HEK293 (cell line): ENCODE data around the gene SLC6A6.

Experiments
- CTCF ChIA-PET: fragments of 350-600 bp; formaldehyde crosslinking; extraction: SDS; loops from one replicate; lab custom pipeline; 2021; ENCODE audit warnings: antibody characterized with exemption; lab: Yijun Ruan, JAX
- POLR2A ChIA-PET: fragments of 300-600 bp; formaldehyde crosslinking; extraction: SDS; loops from one replicate; lab custom pipeline; 2020; ENCODE audit warnings: antibody characterized with exemption, inconsistent platforms; lab: Yijun Ruan, JAX
- H3K27ac ChIP-seq: fragments of 200-500 bp; sonication (Bioruptor generic); 2 replicates; pipeline ENCODE4 v1.5.1; 2014; ENCODE audit warnings: low read depth, low read length, control low read depth, inconsistent platforms; ENCODE audit errors: extremely low read depth
- H3K36me3 ChIP-seq, 2 experiments: fragments of 200-500 bp in 1 of 2; sonication (Bioruptor generic) in 1 of 2; 1 replicate in 1 of 2; 2 replicates in 1 of 2; pipeline ENCODE4 v1.5.1; 2014 to 2017; ENCODE audit warnings: inconsistent platforms in 2 of 2, low read length in 2 of 2; ENCODE audit not compliant: control insufficient read depth in 2 of 2, insufficient read depth in 1 of 2
- H3K4me1 ChIP-seq: fragments of 200-500 bp; sonication (Bioruptor generic); 2 replicates; pipeline ENCODE4 v1.5.1; 2014; ENCODE audit warnings: mild to moderate bottlenecking, low read length, inconsistent platforms; ENCODE audit not compliant: control insufficient read depth, insufficient read depth
- H3K4me3 ChIP-seq: 2 replicates; pipeline ENCODE4 v1.5.1; 2011; ENCODE audit warnings: low read depth, mild to moderate bottlenecking, control low read depth, low read length, moderate library complexity
- H3K9me3 ChIP-seq: fragments of 200-500 bp; sonication (Bioruptor generic); 2 replicates; pipeline ENCODE4 v1.5.1; 2014; ENCODE audit warnings: low read depth, low read length, inconsistent platforms; ENCODE audit not compliant: control insufficient read depth, insufficient read depth
- OSR2 ChIP-seq: fragments of 450-650 bp; formaldehyde crosslinking; IDR thresholded peaks from 2 replicates; pipeline ENCODE4 v1.5.1; 2016; ENCODE audit warnings: missing biosample characterization, missing genetic modification characterization
- OVOL3 ChIP-seq: fragments of 450-650 bp; formaldehyde crosslinking; IDR thresholded peaks from 2 replicates; pipeline ENCODE4 v1.5.1; 2016; ENCODE audit warnings: missing biosample characterization, missing genetic modification characterization
- PRDM1 ChIP-seq: fragments of 450-650 bp; formaldehyde crosslinking; IDR thresholded peaks from 2 replicates; pipeline ENCODE4; 2016; ENCODE audit warnings: missing biosample characterization, missing genetic modification characterization
- PRDM4 ChIP-seq: fragments of 450-650 bp; formaldehyde crosslinking; IDR thresholded peaks from 2 replicates; pipeline ENCODE4 v1.5.1; 2017; ENCODE audit warnings: missing biosample characterization, missing genetic modification characterization
- SP3 ChIP-seq: fragments of 450-650 bp; formaldehyde crosslinking; IDR thresholded peaks from 2 replicates; pipeline ENCODE4 v1.5.1; 2016; ENCODE audit warnings: missing biosample characterization, missing genetic modification characterization
- ZBTB7A ChIP-seq: fragments of 450-650 bp; formaldehyde crosslinking; IDR thresholded peaks from 2 replicates; pipeline ENCODE4 v1.5.1; 2016; ENCODE audit warnings: low read depth, missing biosample characterization, missing genetic modification characterization
- ZNF23 ChIP-seq: fragments of 450-650 bp; formaldehyde crosslinking; IDR thresholded peaks from 2 replicates; pipeline ENCODE4 v1.5.1; 2016; ENCODE audit warnings: missing biosample characterization, missing genetic modification characterization, borderline replicate concordance
- ZNF24 ChIP-seq: fragments of 450-650 bp; formaldehyde crosslinking; IDR thresholded peaks from 2 replicates; pipeline ENCODE4 v1.5.1; 2016; ENCODE audit warnings: missing biosample characterization, missing genetic modification characterization
- ZNF394 ChIP-seq: fragments of 450-650 bp; formaldehyde crosslinking; IDR thresholded peaks from 2 replicates; pipeline ENCODE4 v1.5.1; 2016; ENCODE audit warnings: missing biosample characterization, missing genetic modification characterization, mild to moderate bottlenecking, moderate library complexity, borderline replicate concordance
- ZNF426 ChIP-seq: fragments of 450-650 bp; formaldehyde crosslinking; IDR thresholded peaks from 2 replicates; pipeline ENCODE4 v1.5.1; 2017; ENCODE audit warnings: missing biosample characterization, missing genetic modification characterization, mild to moderate bottlenecking, inconsistent platforms, moderate library complexity
- ZNF48 ChIP-seq: fragments of 450-650 bp; formaldehyde crosslinking; IDR thresholded peaks from 2 replicates; pipeline ENCODE4 v1.5.1; 2016; ENCODE audit warnings: missing biosample characterization, missing genetic modification characterization
- ZNF510 ChIP-seq: fragments of 450-650 bp; formaldehyde crosslinking; IDR thresholded peaks from 2 replicates; pipeline ENCODE4 v1.5.1; 2018; ENCODE audit warnings: mild to moderate bottlenecking, missing genetic modification characterization, missing biosample characterization; ENCODE audit not compliant: insufficient replicate concordance
- ZNF530 ChIP-seq: fragments of 450-650 bp; formaldehyde crosslinking; IDR thresholded peaks from 2 replicates; pipeline ENCODE4 v1.5.1; 2016; ENCODE audit warnings: low read depth, missing biosample characterization, missing genetic modification characterization
- ZNF596 ChIP-seq: fragments of 450-650 bp; IDR thresholded peaks from 2 replicates; pipeline ENCODE4 v1.5.0; 2018; ENCODE audit warnings: missing biosample characterization, mild to moderate bottlenecking, missing genetic modification characterization, moderate library complexity
- ZNF600 ChIP-seq: fragments of 450-650 bp; formaldehyde crosslinking; IDR thresholded peaks from 2 replicates; pipeline ENCODE4 v1.5.1; 2016; ENCODE audit warnings: missing biosample characterization, missing genetic modification characterization
- ZNF768 ChIP-seq: fragments of 450-650 bp; formaldehyde crosslinking; IDR thresholded peaks from 2 replicates; pipeline ENCODE4 v1.5.1; 2018; ENCODE audit warnings: missing biosample characterization, mild to moderate bottlenecking, missing genetic modification characterization
- ZNF830 ChIP-seq: fragments of 450-650 bp; IDR thresholded peaks from 2 replicates; pipeline ENCODE4 v1.5.0; 2018; ENCODE audit warnings: missing biosample characterization, missing genetic modification characterization, low read depth, mild to moderate bottlenecking, moderate library complexity
- TF ChIP-seq, protein P1 (sequence below): fragments of 450-650 bp; formaldehyde crosslinking; IDR thresholded peaks from 2 replicates; pipeline ENCODE4 v1.5.1; 2016; ENCODE audit warnings: missing biosample characterization, missing genetic modification characterization
- TF ChIP-seq, protein P2 (sequence below): fragments of 450-650 bp; formaldehyde crosslinking; IDR thresholded peaks from 2 replicates; pipeline ENCODE4 v1.5.1; 2017; ENCODE audit warnings: missing biosample characterization, missing genetic modification characterization
- TF ChIP-seq, protein P3 (sequence below): fragments of 450-650 bp; IDR thresholded peaks from 2 replicates; pipeline ENCODE4 v1.5.1; 2018; ENCODE audit warnings: missing biosample characterization, missing genetic modification characterization

Gene SLC6A6

DNA sequence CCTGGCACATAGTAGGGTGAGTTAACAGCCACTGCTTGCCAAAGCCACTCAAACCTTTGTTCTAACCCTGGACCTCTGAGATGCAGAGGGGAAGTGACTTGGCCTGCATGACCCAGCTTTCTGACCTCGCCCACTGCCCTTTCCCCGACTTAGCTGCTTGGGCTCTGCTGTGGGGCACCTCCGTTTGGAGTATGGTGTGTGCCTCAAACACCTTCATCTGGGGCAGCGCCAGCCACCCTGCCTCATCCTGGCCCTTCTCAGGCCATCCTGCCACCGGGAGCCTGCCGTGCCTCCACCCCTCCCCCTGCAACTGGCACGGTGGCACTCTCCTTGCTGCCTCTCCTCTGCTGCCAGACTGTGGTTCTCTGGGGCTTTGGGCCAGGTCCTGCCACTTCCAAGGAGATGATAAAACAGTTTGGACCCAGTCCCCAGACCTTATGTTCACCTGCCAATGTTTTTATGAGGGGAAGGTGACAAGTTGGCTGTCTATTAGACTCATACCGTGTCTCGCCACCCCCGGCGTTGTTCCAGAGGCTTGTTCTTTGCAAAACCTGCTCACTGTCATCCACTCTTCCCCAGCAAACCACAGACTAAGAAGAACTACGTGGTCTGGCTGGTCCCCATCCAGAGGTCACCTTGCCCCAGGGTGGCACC, 32.2 kb downstream of the SLC6A6 start:
- Histone ChIP-seq H3K27ac (no peak overlapping the region), H3K4me1 (peaks cover 13% of the 10 kb centered on the region), H3K36me3 (no peaks in the 10 kb centered on the region), H3K9me3 (no peaks in the 10 kb centered on the region), H3K4me3 (no peak overlapping the region)
- CTCF ChIA-PET, result interaction anchor here (0.6 to 1.3 kb wide), 2 partner anchors 16 to 174 kb away, joined by 3 to 4 read pairs; no protein-coding TSS in a partner anchor
- POLR2A ChIA-PET, result no interaction called here
- no peak for TF ChIP-seq ZNF394 (tag by site-specific recombination)
- TF ChIP-seq, protein P1, sequence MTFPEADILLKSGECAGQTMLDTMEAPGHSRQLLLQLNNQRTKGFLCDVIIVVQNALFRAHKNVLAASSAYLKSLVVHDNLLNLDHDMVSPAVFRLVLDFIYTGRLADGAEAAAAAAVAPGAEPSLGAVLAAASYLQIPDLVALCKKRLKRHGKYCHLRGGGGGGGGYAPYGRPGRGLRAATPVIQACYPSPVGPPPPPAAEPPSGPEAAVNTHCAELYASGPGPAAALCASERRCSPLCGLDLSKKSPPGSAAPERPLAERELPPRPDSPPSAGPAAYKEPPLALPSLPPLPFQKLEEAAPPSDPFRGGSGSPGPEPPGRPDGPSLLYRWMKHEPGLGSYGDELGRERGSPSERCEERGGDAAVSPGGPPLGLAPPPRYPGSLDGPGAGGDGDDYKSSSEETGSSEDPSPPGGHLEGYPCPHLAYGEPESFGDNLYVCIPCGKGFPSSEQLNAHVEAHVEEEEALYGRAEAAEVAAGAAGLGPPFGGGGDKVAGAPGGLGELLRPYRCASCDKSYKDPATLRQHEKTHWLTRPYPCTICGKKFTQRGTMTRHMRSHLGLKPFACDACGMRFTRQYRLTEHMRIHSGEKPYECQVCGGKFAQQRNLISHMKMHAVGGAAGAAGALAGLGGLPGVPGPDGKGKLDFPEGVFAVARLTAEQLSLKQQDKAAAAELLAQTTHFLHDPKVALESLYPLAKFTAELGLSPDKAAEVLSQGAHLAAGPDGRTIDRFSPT (tag by site-specific recombination), result peak; percentile 53; the same call in 1 of the 2 replicates

DNA sequence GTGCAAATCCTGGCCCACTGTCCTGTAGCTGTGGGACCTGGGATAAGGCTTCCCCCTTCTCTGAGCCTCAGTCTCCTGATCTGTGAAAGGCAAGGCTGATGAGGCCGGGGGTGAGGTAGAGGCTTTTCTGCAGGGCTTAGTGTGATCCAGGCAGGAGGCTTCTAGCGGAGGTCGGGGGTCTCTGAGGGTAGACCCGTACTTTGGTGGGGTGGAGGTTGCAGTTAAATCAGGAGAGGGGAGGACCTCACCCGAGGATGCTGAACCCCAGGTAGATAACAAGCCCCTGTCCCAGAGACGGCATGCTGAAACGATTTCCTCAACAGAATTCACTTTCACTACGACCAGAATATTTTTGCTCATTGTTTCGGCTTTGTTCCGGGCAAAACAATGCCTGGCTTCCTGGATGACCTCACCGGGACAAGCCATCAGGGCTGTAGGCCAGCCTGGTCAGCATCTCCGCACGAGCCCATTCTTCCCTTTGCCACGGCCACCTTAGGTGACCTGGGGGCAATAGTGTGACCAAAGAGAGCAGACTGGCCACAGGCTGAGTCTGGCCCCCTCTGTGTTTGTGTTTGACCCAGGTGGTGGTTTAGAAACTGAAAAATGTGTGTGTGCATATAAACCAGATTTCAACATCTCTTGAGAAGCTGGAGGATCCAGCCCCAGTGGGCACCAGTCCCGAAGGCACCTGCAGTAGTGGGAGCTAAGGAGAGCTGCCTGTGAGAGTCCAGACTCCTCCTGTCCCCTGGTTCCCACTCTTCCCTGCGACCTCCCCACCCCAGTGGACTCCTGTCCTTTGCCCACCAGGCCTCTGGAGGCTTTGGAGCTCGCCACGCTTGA, 33.0 kb downstream of the SLC6A6 start:
- no peak overlapping the region for H3K4me3 ChIP-seq
- TF ChIP-seq PRDM4 (no peak), ZNF510 (tag by site-specific recombination) (no peak), ZBTB7A (no peak), OSR2 (tag by site-specific recombination) (no peak), ZNF596 (no peak), ZNF48 (tag by site-specific recombination) (no peak), OVOL3 (no peak), ZNF768 (tag by site-specific recombination) (no peak), ZNF530 (tag by site-specific recombination) (no peak), ZNF426 (no peak), ZNF600 (tag by site-specific recombination) (no peak), SP3 (no peak), ZNF830 (tag by site-specific recombination) (no peak), ZNF23 (tag by site-specific recombination) (no peak), PRDM1 (tag by site-specific recombination) (no peak), ZNF24 (tag by site-specific recombination) (no peak)
- TF ChIP-seq, protein P2, sequence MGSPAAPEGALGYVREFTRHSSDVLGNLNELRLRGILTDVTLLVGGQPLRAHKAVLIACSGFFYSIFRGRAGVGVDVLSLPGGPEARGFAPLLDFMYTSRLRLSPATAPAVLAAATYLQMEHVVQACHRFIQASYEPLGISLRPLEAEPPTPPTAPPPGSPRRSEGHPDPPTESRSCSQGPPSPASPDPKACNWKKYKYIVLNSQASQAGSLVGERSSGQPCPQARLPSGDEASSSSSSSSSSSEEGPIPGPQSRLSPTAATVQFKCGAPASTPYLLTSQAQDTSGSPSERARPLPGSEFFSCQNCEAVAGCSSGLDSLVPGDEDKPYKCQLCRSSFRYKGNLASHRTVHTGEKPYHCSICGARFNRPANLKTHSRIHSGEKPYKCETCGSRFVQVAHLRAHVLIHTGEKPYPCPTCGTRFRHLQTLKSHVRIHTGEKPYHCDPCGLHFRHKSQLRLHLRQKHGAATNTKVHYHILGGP (tag by site-specific recombination), result no peak
- TF ChIP-seq, protein P3, sequence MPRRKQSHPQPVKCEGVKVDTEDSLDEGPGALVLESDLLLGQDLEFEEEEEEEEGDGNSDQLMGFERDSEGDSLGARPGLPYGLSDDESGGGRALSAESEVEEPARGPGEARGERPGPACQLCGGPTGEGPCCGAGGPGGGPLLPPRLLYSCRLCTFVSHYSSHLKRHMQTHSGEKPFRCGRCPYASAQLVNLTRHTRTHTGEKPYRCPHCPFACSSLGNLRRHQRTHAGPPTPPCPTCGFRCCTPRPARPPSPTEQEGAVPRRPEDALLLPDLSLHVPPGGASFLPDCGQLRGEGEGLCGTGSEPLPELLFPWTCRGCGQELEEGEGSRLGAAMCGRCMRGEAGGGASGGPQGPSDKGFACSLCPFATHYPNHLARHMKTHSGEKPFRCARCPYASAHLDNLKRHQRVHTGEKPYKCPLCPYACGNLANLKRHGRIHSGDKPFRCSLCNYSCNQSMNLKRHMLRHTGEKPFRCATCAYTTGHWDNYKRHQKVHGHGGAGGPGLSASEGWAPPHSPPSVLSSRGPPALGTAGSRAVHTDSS (tag by site-specific recombination), result no peak
- peaks cover 21% of the 10 kb centered on the region for H3K4me1 ChIP-seq
- no peaks in the 10 kb centered on the region for H3K36me3 ChIP-seq
- ChIA-PET CTCF (interaction anchor here (0.6 to 1.1 kb wide), 3 partner anchors 160 to 232 kb away, joined by 3 to 6 read pairs (median 4); no protein-coding TSS in a partner anchor), POLR2A (no interaction called here)
- no peaks in the 10 kb centered on the region for H3K9me3 ChIP-seq
- no peak overlapping the region for H3K27ac ChIP-seq
